Epidermal melanocyte (primary cell): ENCODE results near the gene MAD1L1.
"Not testable (repeated sequence)": the region's sequence is repeated elsewhere in the genome, so short reads cannot be mapped to it uniquely, and the experiment has no call there.

Experiments used
- DNase-seq: peaks from one replicate; pipeline ENCODE4 v3.0.0; 2011; ENCODE audit warnings: low spot score; ENCODE audit not compliant: insufficient read length

The MAD1L1 gene

DNA sequence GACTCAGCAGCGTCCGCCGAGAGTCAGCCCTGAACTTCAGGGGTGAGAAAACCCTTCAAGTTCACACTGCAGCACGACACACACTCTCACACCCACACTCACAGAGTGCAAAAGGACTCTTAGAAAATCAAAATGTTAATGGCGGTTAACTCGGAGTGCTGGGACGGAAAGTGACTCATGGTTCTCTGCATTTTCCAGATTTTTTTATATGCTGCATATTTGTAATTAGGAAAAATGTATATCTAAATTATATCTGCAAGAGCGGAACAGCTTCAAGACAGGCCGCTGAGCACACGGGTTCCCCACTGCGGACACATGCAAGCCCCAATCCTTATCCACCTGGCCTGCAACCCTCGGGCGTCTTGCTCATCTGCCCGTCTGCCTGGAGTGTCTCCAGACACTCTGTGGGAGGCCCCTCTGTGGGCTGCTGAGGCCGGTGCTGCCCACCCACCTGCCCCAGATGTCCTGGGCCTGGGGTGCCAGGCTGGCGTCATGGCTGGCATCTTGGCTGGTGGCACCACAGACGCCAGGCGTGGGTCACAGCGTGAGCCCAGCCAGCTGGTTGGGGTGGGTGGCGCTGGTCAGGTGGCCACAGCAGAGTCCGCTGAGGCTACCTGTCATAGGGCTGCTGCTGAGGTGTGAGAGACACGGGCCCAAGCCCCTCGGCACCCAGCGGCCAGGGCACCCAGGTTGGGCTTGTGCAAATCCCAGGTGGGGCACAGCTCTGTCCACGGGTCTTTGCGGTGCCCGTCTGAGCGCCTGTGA lies 407.7 kb downstream of the MAD1L1 start:
- DNase-seq = not testable (repeated sequence)

DNA sequence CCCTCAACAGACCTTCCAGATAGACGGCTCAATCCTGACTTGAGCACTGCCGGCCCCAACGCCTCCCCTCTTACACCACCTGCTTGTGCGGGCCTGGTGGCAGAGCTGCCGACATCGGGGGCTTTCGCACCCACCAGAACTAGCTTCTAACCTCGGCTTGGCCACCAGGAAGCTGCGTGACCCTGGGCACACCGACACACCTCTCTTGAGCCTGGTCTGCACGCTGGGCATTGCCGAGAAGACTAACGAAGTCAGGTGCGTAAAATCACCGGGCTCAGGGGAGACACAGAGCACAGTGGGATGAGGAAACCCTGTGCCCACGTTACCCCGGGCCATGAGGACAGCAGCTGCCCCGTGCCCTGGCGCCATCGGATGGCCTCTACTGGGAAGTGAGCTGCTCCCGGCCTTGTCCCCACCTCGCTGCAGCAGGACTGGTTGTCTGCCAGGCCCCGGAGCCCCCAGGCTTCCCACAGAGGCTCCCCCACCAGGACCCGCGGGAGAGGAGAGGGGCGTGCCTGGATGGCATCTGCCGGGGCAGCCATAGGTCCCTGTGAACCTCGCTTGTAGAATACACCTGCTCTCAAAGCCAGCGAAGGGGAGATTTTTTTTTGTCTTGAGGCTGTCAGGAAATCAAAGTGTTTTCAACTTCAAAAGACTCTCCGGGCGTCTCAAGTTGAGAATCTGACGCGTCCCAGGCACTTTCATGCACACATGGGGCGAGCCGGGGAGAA lies 408.4 kb downstream of the MAD1L1 start:
- not testable (repeated sequence) for DNase-seq

DNA sequence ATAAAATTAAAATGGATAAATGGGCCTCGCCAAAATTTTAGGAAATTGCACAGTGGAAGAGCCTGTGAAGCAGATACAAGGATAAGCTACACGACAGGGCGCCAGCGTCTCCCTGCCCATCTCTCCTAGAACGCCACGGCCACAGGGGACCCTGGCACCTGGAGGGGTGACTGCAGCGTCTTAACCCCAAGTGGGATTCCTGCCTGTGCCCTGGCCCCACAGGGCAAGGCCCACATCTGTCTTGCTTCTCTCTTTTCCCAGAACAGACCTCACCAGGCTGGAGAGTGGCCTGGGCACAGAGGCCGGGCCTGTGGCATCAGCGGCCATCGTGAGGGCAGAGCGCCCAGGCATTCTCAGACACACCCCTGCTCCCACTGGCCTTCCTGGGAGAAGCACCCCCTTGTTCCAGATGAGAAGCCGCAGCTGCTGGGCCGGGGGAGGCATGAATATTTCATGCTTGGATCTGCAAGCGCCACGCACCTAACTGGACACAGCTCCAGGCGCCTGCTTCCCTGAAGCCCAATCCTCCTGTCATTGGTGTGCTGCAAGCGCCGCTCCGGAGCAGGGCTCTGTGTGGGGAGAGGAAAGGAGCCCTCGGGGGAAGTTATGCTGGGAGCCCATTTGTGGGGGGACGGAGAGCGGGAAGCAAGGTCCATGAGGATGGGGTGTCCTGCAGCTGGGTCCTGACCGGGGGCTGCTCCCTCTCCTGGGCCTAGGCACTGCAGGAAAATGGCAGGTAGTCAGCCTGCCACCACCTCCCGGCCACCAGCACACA lies 409.2 kb downstream of the MAD1L1 start:
- DNase-seq = no peak

DNA sequence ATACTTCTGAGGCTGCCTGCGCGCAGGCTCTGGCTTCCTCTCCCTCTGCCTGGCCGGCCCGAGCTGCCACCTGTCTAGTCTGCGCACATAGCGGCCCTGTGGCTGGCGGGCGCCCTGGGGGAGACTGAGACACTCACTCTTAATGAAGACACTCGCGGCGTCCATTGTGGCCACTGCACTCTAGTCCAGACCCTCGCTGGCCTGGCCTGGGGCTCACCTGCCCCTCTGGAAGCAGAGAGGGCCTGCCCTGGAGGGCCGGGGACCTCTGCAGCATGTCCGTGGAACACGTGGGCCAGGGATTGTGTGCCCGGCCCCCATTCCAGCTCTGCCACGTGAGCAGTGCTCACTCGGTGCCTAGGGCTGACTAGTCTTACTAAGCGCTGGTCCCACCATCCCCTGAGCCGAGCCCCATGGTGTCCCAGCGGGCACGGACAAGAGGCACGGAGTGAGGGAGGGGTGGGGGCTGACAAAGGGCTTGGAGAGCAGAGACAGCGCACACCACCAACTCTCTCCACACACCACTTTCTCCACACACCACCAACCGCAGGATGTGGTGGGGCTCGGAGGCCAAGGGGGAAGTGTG lies 413.4 kb downstream of the MAD1L1 start:
- DNase-seq = no peak

GRCh38 chr7:1818575-1819258 lies 414.0 kb downstream of the MAD1L1 start:
- no peak for DNase-seq

- no peak for DNase-seq
Measured at GRCh38 chr7:1817061-1817712, 415.6 kb downstream of the MAD1L1 start.

DNA sequence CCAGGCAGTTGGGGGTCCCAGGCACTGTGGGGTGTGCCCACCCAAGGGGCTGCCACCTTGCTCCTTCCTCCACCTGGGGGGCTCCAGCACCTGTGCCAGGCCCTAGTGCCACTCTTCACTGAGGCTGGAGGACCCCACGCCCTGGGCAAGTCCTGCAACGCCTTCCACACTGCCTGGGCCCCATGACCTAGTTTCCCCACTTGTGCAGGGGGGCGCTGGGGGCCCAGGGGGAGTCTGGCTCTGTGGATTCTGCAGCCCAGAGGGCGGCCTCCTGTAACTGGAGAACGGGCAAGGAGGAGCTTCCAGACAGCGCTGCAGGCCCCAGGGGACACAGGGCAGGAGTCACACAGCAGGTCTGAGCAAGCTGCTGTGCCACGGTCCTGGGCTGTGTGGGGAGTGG lies 416.3 kb downstream of the MAD1L1 start:
- DNase-seq = not testable (repeated sequence)

DNA sequence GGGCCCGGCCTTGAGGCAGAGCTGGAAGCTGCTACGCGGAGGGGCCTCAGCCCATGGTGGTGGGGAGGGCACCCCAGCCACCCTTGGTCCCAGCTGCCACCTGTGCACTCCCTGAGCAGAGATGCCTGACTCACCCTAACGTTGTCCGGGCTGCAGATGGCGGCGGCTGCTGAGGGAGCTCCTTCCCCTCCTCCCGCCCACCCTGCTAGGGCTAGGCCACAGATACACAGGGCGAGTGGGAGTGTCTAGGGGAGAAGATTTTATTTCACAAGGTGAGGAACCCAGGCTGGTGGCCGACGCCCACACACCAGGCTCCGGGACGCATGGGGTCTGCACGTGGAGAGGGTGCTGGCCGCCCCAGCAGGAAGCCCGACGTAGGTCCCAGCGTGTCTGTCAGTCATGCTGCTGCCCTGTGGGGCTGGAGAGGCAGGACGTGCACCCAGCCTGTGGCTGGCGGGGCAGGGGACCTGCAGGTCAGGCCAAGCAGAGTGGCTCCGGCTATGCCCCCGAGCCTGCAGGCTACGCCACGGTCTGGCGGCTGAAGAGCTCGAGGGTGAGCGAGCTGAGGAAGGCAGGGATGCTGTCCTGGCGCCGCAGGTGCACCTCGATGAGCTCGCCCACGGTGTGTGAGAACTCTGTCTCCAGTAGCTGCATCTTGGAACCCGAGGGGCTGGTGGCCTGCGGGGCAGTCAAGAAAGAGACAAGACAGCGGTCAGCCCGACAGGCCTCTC lies 417.0 kb downstream of the MAD1L1 start:
- not testable (repeated sequence) for DNase-seq

- DNase-seq = no peak
Measured at GRCh38 chr7:1815051-1815481, 417.7 kb downstream of the MAD1L1 start.

DNA sequence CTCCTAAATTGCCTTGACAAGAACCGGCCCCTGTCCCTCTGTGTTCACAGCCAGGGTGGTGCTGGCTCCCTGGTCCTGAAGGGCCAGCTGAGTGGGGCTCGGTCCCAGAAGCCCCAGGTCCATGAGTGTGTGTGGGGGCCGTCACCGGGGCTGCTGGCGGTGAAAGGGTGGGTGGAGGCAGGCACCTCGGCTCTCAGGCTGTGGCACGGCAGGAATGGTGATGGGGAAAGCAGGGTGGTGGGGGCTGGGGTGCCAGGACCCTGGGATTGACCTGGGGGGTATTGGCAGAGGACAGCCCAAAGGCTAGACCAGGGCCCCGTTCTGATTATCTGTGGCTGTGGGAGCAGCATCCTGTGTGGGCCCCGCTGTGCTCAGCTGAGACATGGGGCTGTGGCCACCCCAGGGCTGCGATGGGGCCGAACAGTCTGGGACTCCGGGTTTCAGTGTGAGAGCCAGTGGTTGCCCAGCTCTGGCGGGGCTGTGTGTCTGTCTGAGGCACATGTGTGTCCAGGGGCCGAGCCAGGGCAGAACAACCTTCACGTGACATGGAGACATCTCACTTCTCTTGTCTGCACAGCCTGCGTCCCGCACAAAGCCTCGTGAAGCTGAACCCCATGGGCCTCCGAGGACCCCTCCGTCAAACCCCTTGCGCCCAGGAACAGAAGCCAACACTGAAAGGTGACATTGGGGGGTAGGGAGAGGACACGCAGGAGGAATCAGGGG lies 418.5 kb downstream of the MAD1L1 start:
- no peak for DNase-seq

DNA sequence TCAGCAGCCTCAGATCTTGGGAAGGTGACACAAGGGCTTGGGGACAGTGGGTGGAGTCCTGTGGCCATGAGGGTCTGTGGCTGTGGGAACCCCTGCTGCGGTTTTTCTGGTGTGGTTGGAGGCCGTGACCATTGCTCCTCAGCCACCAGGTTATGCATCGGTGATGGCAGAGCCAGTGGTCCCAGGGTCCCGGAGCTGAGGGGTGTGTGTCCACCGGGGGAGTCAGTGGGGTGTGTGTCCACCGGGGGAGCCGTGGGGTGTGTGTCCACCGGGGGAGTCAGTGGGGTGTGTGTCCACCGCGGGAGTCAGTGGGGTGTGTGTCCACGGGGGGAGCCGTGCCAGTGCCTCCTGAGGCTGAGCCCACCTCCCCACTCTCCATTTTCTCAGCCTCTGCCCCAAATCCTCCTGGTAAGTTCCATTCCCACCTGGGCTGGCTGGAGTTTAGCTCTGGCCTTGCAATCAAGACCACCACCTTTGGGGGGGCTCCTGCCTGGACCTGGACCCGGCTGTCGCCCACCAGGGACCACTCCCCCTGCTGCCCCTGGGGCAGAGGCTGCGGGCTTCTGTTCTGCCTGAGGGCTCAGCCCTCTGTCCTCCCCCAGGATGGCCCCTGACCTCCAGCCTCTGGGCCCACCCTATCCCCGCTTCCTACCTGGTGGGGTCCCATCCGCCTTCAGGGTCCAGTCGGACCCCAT lies 419.2 kb downstream of the MAD1L1 start:
- no peak for DNase-seq

DNA sequence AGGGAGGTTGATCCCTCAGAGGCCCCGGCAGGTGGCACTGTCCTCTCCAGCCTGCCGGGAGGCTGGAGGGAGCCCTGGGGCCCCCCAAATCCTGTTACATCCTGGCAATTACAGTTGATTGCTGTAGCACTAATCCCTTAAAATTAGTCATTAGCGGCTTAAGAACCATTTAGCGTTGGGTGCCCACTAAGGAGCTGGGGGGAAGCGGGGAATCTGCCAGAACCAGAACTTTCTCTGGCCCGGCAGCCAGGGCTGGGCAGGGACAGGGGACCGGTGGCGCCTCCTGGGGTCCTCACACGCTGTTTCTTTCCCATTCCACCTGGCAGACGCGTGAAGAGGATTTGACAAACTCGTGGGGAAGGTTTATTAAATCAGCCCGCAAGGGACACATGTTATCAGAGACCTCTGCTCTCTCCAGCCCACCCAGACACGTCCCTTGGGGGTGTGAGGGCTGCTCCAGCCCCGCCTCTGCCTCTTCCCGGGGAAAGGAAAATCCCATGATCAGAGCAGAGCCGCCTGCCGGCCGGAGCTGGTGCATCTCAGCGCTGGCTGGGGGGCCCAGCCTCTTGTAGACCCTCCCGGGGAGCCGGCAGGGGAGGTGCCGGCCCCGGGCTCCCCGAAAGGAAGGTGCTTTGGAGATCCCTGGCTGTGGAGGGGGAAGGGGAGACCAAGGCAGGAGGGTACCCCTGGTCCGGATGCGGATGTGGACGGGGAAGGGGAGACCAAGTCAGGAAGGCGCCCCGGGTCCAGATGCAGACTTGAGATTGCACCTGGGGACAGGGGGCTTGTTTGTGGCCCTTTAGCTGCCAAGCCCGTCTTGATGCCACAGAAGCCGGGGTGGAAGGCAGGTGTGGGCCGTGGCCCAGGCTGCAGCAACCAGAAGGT lies 420.0 kb downstream of the MAD1L1 start:
- DNase-seq = no peak

- DNase-seq = no peak
Measured at GRCh38 chr7:1811850-1812508, 420.8 kb downstream of the MAD1L1 start.

- DNase-seq = no peak
Measured at GRCh38 chr7:1810961-1811849, 421.5 kb downstream of the MAD1L1 start.

- DNase-seq = no peak
Measured at GRCh38 chr7:1810521-1810920, 422.2 kb downstream of the MAD1L1 start.
